ENCODE data around the gene AGFG2.

GRCh38 chr7:100520138-100520537 is 18.9 kb upstream of the AGFG2 start:
- TF ChIP-seq CTCF (IDR thresholded peaks at IDR 0.05) (no peak), POLR2A (IDR thresholded peaks at IDR 0.05) (no peak)
